Astrocyte of the cerebellum (primary cell): Measurements from ENCODE around the gene P2RX4.

Source experiments
- DNase-seq: peaks from one replicate; pipeline ENCODE4 v3.0.0-alpha.2; 2011; ENCODE audit warnings: low read depth
- H3K4me3 ChIP-seq: 2 replicates; pipeline ENCODE4 v1.5.1; 2011; ENCODE audit warnings: mild to moderate bottlenecking, low read depth, low read length, moderate library complexity
- CTCF ChIP-seq: IDR thresholded peaks from 2 replicates; pipeline ENCODE4 v1.5.1; 2012; ENCODE audit warnings: low read length, low read depth, moderate library complexity, mild to moderate bottlenecking; ENCODE audit errors: missing control alignments
- in situ Hi-C: cut with HindIII; loops from 2 replicates; pipeline ENCODE4 v1.10.0; 2017; ENCODE audit warnings: low sequenced_read_pairs

Gene P2RX4

GRCh38 chr12:121246893-121247557, 37.1 kb downstream of the P2RX4 start:
- in situ Hi-C loops = no loop called here
- TF ChIP-seq CTCF = no peak
- DNase-seq = no peak
- H3K4me3 ChIP-seq = no peak overlapping the region

GRCh38 chr12:121248622-121249021, 38.7 kb downstream of the P2RX4 start:
- TF ChIP-seq CTCF = no peak
- in situ Hi-C loops = no loop called here
- no peak for DNase-seq
- H3K4me3 ChIP-seq = no peak overlapping the region

GRCh38 chr12:121250359-121250758, 40.4 kb downstream of the P2RX4 start:
- H3K4me3 ChIP-seq = no peak overlapping the region
- TF ChIP-seq CTCF = no peak
- DNase-seq = no peak
- in situ Hi-C loops = loop anchor here (5.0 kb wide), 1 partner anchor 33 kb away; no protein-coding TSS in a partner anchor

GRCh38 chr12:121251838-121252237, 41.9 kb downstream of the P2RX4 start:
- TF ChIP-seq CTCF = no peak
- in situ Hi-C loops = loop anchor here (5.0 kb wide), 1 partner anchor 35 kb away; no protein-coding TSS in a partner anchor
- no peak for DNase-seq
- no peak overlapping the region for H3K4me3 ChIP-seq

- in situ Hi-C loops = loop anchor here (5.0 kb wide), 1 partner anchor 36 kb away; no protein-coding TSS in a partner anchor
- no peak for TF ChIP-seq CTCF
Measured at GRCh38 chr12:121252712-121253345, 42.9 kb downstream of the P2RX4 start.

GRCh38 chr12:121253638-121254335, 43.9 kb downstream of the P2RX4 start:
- no peak for DNase-seq
- in situ Hi-C loops = loop anchor here (5.0 kb wide), 1 partner anchor 36 kb away; no protein-coding TSS in a partner anchor
- no peak for TF ChIP-seq CTCF
- no peak overlapping the region for H3K4me3 ChIP-seq

More at GRCh38 chr12:121252712-121253345, 42.9 kb downstream of the P2RX4 start:
- no peak for DNase-seq
- no peak overlapping the region for H3K4me3 ChIP-seq
